GM12875 (cell line): Measurements from ENCODE around the gene SNRPB2.

Source experiments
- H3K4me3 ChIP-seq: one replicate; pipeline ENCODE4 v1.5.1; 2011; ENCODE audit warnings: low read depth, low read length, control low read depth
- CTCF ChIP-seq: IDR thresholded peaks from 2 replicates; pipeline ENCODE4 v1.5.1; 2011; ENCODE audit warnings: low read depth, mild to moderate bottlenecking, control low read depth, inconsistent platforms, low read length, moderate library complexity, borderline replicate concordance; ENCODE audit not compliant: insufficient read depth

Gene SNRPB2

GRCh38 chr20:16760431-16761304, 30.8 kb downstream of the SNRPB2 start:
- H3K4me3 ChIP-seq = no peak overlapping the region
- TF ChIP-seq CTCF = no peak

- peak; percentile 70; the same call in 1 of the 2 replicates for TF ChIP-seq CTCF
These were observed 31.5 kb downstream of the SNRPB2 start for GRCh38 chr20:16761305-16761829.

GRCh38 chr20:16764560-16764959, 34.7 kb downstream of the SNRPB2 start:
- no peak for TF ChIP-seq CTCF

More at GRCh38 chr20:16761305-16761829, 31.5 kb downstream of the SNRPB2 start:
- no peak overlapping the region for H3K4me3 ChIP-seq

GRCh38 chr20:16771213-16771612, 41.4 kb downstream of the SNRPB2 start:
- no peak overlapping the region for H3K4me3 ChIP-seq
- TF ChIP-seq CTCF = no peak

More at GRCh38 chr20:16764560-16764959, 34.7 kb downstream of the SNRPB2 start:
- H3K4me3 ChIP-seq = no peak overlapping the region

- TF ChIP-seq CTCF = no peak
- H3K4me3 ChIP-seq = no peak overlapping the region
These were observed 46.1 kb downstream of the SNRPB2 start for GRCh38 chr20:16775961-16776360.

- no peak overlapping the region for H3K4me3 ChIP-seq
- no peak for TF ChIP-seq CTCF
These were observed 47.3 kb downstream of the SNRPB2 start for GRCh38 chr20:16777126-16777525.

GRCh38 chr20:16778159-16778558, 48.3 kb downstream of the SNRPB2 start:
- no peak overlapping the region for H3K4me3 ChIP-seq
- no peak for TF ChIP-seq CTCF
